ENCODE results near the gene ARHGEF28. TPM values are rescaled to one million over a fixed set of nuclear protein-coding genes. Genes with fewer than 3 reads are reported as not detected.
A peak's percentile ranks its signal among the peaks of the same experiment; 100 is the strongest.

ARHGEF28 gene
- total and polyA plus RNA-seq, 2 of the 4 experiments (the other 2 are of a cell fraction), result 3.6 to 16.0 TPM

DNA sequence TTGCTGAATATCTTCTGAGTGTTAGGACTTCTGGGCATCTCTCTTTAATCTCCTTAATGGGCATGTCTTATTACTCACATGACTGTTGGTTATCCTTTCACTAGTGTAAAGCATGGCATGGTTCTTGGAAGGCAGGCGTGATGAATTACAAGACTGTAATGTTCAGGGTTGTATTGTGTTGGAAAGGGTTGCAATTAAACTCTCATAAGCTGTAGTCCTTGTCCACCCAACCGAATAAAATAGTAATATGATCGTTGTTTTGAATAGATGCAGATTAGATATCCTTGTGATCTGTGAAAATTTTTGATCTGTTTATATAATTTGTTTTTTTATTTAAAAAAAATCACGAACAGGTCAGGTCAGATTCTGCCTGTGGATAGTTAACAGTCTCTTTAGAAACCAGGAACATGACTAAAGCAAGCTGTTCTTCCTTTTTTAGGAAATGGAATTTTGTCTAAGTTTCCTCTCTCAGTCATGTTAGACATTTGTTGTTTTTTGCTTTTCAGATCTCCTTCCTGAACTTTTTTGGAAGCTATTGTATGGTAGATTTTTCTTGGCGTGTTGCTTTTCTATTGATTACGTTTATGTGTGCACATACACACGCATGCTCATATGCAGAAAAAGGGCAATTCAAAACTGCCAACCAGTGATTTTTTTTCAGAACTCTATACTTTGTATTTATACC is 121.8 kb downstream of the ARHGEF28 start:
- Histone ChIP-seq H3K4me1 (ENCODE audit: control insufficient read depth, insufficient read depth, low read length) (peaks cover 12% of the 10 kb centered on the region), H2AFZ (replicated peaks; ENCODE audit: low read length, poor library complexity) (no peak overlapping the region), H2BK20ac (ENCODE audit: low read depth, low read length) (peak overlapping the region; percentile 94), H2AK5ac (ENCODE audit: low read depth, low read length) (peak overlapping the region; percentile 90), H3K79me1 (ENCODE audit: low read depth in 1 of 2, low read length in 2 of 2) (peaks cover 11 to 62% of the 10 kb centered on the region in 2 experiments; a peak in 3 of 4 replicates), H3K56ac (ENCODE audit: extremely low read depth, insufficient read depth, low read length) (no peak overlapping the region), H3K9me3 (ENCODE audit: control insufficient read depth, insufficient read depth, low read length) (no peaks in the 10 kb centered on the region), H2BK120ac (ENCODE audit: low read depth, low read length) (peak overlapping the region; percentile 80), H3K4me3 (ENCODE audit: insufficient read depth, low read depth, low read length) (no peak overlapping the region), H2AK9ac (replicated peaks; ENCODE audit: low read depth, low read length, poor library complexity) (no peak overlapping the region), H3K4me2 (ENCODE audit: low read depth, low read length) (peak overlapping the region; percentile 68; the same call in 1 of the 2 replicates), H2BK5ac (ENCODE audit: low read depth, low read length, poor library complexity, severe bottlenecking) (peak overlapping the region; percentile 84), H3K9me1 (ENCODE audit: insufficient read depth, low read length) (peaks cover 15% of the 10 kb centered on the region; the same call in 1 of the 2 replicates), H4K20me1 (ENCODE audit: insufficient read depth, low read length) (no peaks in the 10 kb centered on the region), H2BK15ac (ENCODE audit: low read depth, low read length) (peak overlapping the region; percentile 88; the same call in 1 of the 3 replicates), H3K27ac (ENCODE audit: insufficient read depth, low read length) (peak overlapping the region; percentile 26; the same call in 1 of the 2 replicates), H4K91ac (ENCODE audit: insufficient read depth, low read depth, low read length) (peak overlapping the region; percentile 67; the same call in 1 of the 2 replicates), H3K4ac (ENCODE audit: low read depth, low read length) (peak overlapping the region; percentile 86; the same call in 1 of the 2 replicates), H4K8ac (ENCODE audit: low read depth in 2 of 2, low read length in 2 of 2) (peak overlapping the region; percentile 42 to 81; a peak in 3 of 4 replicates), H3K27me3 (ENCODE audit: control insufficient read depth, insufficient read depth, low read length) (no peaks in the 10 kb centered on the region), H4K5ac (ENCODE audit: low read depth, low read length) (peak overlapping the region; percentile 91; the same call in 1 of the 2 replicates), H3K36me3 (ENCODE audit: control insufficient read depth, insufficient read depth, low read length) (peaks cover 3% of the 10 kb centered on the region; the same call in 1 of the 2 replicates), H3K18ac (ENCODE audit: low read depth, low read length) (peak overlapping the region; percentile 100), H3K14ac (replicated peaks; ENCODE audit: low read depth, low read length) (peak overlapping the region; percentile 94), H3K23ac (ENCODE audit: low read depth, low read length) (peak overlapping the region; percentile 79; the same call in 1 of the 2 replicates), H3K9ac (ENCODE audit: low read depth, low read length) (no peak overlapping the region; the same call in 1 of the 2 replicates)
- CTCF ChIA-PET, result interaction anchor here (0.7 kb wide), 1 partner anchor 9 kb away, joined by 3 read pairs; no protein-coding TSS in a partner anchor
- POLR2A ChIA-PET (ENCODE audit: unreplicated experiment), result interaction anchor here (0.5 kb wide), 1 partner anchor 17 kb away, joined by 3 read pairs; no protein-coding TSS in a partner anchor
- intact Hi-C loops (cut with micrococcal nuclease) (loop anchor here (2.0 kb wide), 1 partner anchor 21 kb away; no protein-coding TSS in a partner anchor), in situ Hi-C loops (cut with MboI; ENCODE audit: low sequenced_read_pairs) (no loop called here), dilution Hi-C loops (cut with HindIII; ENCODE audit: low sequenced_read_pairs, unreplicated experiment) (no loop called here)
- no TSS peak for BruUV-seq (replicated peaks)
- WGBS, 2 experiments (ENCODE audit: extremely low coverage in 2 of 2, insufficient read length in 1 of 2), result no CpG with 5 or more reads among the region's 7 CpGs
- TF ChIP-seq CHD1 (IDR thresholded peaks at IDR 0.05; ENCODE audit: low read depth, low read length) (no peak), RAD21 (IDR thresholded peaks at IDR 0.05; ENCODE audit: low read length) (no peak), NFE2L2 (IDR thresholded peaks at IDR 0.05; ENCODE audit: low read depth, low read length) (no peak), RFX5 (IDR thresholded peaks at IDR 0.05; ENCODE audit: low read depth, low read length) (no peak), POLR2A (IDR thresholded peaks at IDR 0.05; ENCODE audit: low read depth, low read length) (no peak), SMC3 (IDR thresholded peaks at IDR 0.05; ENCODE audit: low read depth, low read length) (no peak), MXI1 (IDR thresholded peaks at IDR 0.05; ENCODE audit: borderline replicate concordance, low read depth, low read length) (no peak)
- DNase-seq (no peak), ATAC-seq (ENCODE audit: low read depth) (peak; percentile 33; the same call in 1 of the 2 replicates)
